Neural progenitor cell (in vitro differentiated cells): ENCODE results near the gene EPN1. TPM values are rescaled to one million over a fixed set of nuclear protein-coding genes. Genes with fewer than 3 reads are reported as not detected.

ENCODE experiments used
- DNase-seq: peaks from one replicate; pipeline ENCODE4 v3.0.0-alpha.2; 2016; ENCODE audit warnings: low spot score
- H2AFZ ChIP-seq: fragments of 200-600 bp; sonication (generic); replicated peaks from 2 replicates; pipeline ENCODE4 v1.6.1; 2016; ENCODE audit warnings: antibody characterized with exemption
- H3F3A ChIP-seq: fragments of 200-600 bp; sonication (generic); 2 replicates; pipeline ENCODE4 v1.6.1; 2016; ENCODE audit warnings: antibody characterized with exemption, low read depth
- H3K27ac ChIP-seq: fragments of 200-600 bp; sonication (generic); 2 replicates; pipeline ENCODE4 v1.5.1; 2016; ENCODE audit warnings: mild to moderate bottlenecking
- H3K27me3 ChIP-seq: fragments of 200-600 bp; sonication (generic); 2 replicates; pipeline ENCODE4 v1.6.1; 2016; ENCODE audit warnings: mild to moderate bottlenecking, moderate library complexity
- H3K36me3 ChIP-seq: fragments of 200-600 bp; sonication (generic); 2 replicates; pipeline ENCODE4 v1.5.1; 2016
- H3K4me1 ChIP-seq: fragments of 200-600 bp; sonication (generic); 2 replicates; pipeline ENCODE4 v1.6.1; 2016; ENCODE audit warnings: mixed run types
- H3K4me2 ChIP-seq: fragments of 200-600 bp; sonication (generic); 2 replicates; pipeline ENCODE4 v1.6.1; 2016
- H3K4me3 ChIP-seq: fragments of 200-600 bp; sonication (generic); 2 replicates; pipeline ENCODE4 v1.5.1; 2016
- H3K79me2 ChIP-seq: fragments of 200-600 bp; sonication (generic); 2 replicates; pipeline ENCODE4 v1.6.1; 2016; ENCODE audit warnings: low read depth
- H3K9ac ChIP-seq: fragments of 200-600 bp; sonication (generic); 2 replicates; pipeline ENCODE4 v1.6.1; 2016
- H3K9me3 ChIP-seq: fragments of 200-600 bp; sonication (generic); 2 replicates; pipeline ENCODE4 v1.5.1; 2016; ENCODE audit warnings: low read depth
- H4K20me1 ChIP-seq: fragments of 200-600 bp; sonication (generic); 2 replicates; pipeline ENCODE4 v1.6.1; 2016; ENCODE audit warnings: low read depth
- H3K27ac Mint-ChIP-seq: 3 replicates; pipeline ENCODE4 v1.8.0; 2021; ENCODE audit warnings: mixed read lengths
- H3K27me3 Mint-ChIP-seq: 2 replicates; pipeline ENCODE4 v1.8.0; 2022; ENCODE audit warnings: low read depth, mild to moderate bottlenecking, inconsistent platforms, moderate library complexity, mixed read lengths; ENCODE audit not compliant: insufficient read depth
- H3K36me3 Mint-ChIP-seq: 3 replicates; pipeline ENCODE4 v1.8.0; 2021; ENCODE audit warnings: mixed read lengths
- H3K4me1 Mint-ChIP-seq: 3 replicates; pipeline ENCODE4 v1.8.0; 2021; ENCODE audit warnings: mixed read lengths
- H3K4me3 Mint-ChIP-seq: 3 replicates; pipeline ENCODE4 v1.8.0; 2021; ENCODE audit warnings: mild to moderate bottlenecking, moderate library complexity, mixed read lengths
- H3K9me3 Mint-ChIP-seq: 3 replicates; pipeline ENCODE4 v1.8.0; 2020; ENCODE audit warnings: mixed read lengths
- CTCF ChIP-seq: fragments of 200-600 bp; sonication (generic); IDR thresholded peaks from 2 replicates; pipeline ENCODE4 v1.5.1; 2017; ENCODE audit warnings: antibody characterized with exemption, mild to moderate bottlenecking
- EZH2 ChIP-seq: fragments of 200-600 bp; sonication (generic); IDR thresholded peaks from 2 replicates; pipeline ENCODE4 v1.6.1; 2017; ENCODE audit warnings: antibody characterized with exemption, mild to moderate bottlenecking, moderate library complexity
- EZH2phosphoT487 ChIP-seq: fragments of 200-600 bp; sonication (generic); IDR thresholded peaks from 2 replicates; pipeline ENCODE4 v1.6.1; 2017; ENCODE audit warnings: antibody characterized with exemption
- total RNA-seq: library from RNA; depleted of rRNA; stranded (reverse); fragments of >200 nt; gene quantifications from 2 replicates; pipeline ENCODE4 v1.2.3, GENCODE V29; 2015; ENCODE audit warnings: low replicate concordance

The EPN1 gene
- total RNA-seq, 1 donor from 2014 or later = 16.1 TPM

GRCh38 chr19:55673889-55674288, 1.1 kb upstream of the EPN1 start:
- H3F3A ChIP-seq = peaks cover 46% of the 10 kb centered on the region
- peaks cover 75% of the 10 kb centered on the region for H4K20me1 ChIP-seq
- H3K4me2 ChIP-seq = peak overlapping the region; percentile 87
- H3K27me3 Mint-ChIP-seq = peaks cover 14% of the 10 kb centered on the region
- no peaks in the 10 kb centered on the region for H3K9me3 ChIP-seq
- H3K27me3 ChIP-seq = no peaks in the 10 kb centered on the region
- H3K9me3 Mint-ChIP-seq = no peaks in the 10 kb centered on the region
- DNase-seq = no peak
- H3K36me3 ChIP-seq = no peaks in the 10 kb centered on the region
- no peak overlapping the region for H3K4me3 ChIP-seq
- peak overlapping the region; percentile 81 for H3K4me3 Mint-ChIP-seq
- no peak for TF ChIP-seq EZH2phosphoT487
- no peak for TF ChIP-seq EZH2
- TF ChIP-seq CTCF = no peak
- H3K27ac ChIP-seq = peak overlapping the region; percentile 20
- peaks cover 83% of the 10 kb centered on the region for H3K79me2 ChIP-seq
- H3K4me1 Mint-ChIP-seq = peaks cover 36% of the 10 kb centered on the region
- H2AFZ ChIP-seq = no peak overlapping the region
- H3K4me1 ChIP-seq = peaks cover 19% of the 10 kb centered on the region
- H3K9ac ChIP-seq = no peak overlapping the region
- peaks cover 18% of the 10 kb centered on the region for H3K36me3 Mint-ChIP-seq
- peak overlapping the region; percentile 29 for H3K27ac Mint-ChIP-seq

- Histone ChIP-seq H3K36me3 (no peaks in the 10 kb centered on the region), H3K27ac (peak overlapping the region; percentile 56), H3K4me2 (peak overlapping the region; percentile 87), H3K9ac (no peak overlapping the region), H3K79me2 (peaks cover 87% of the 10 kb centered on the region), H3K27me3 (no peaks in the 10 kb centered on the region), H4K20me1 (peaks cover 70% of the 10 kb centered on the region), H3F3A (peaks cover 46% of the 10 kb centered on the region), H2AFZ (no peak overlapping the region), H3K9me3 (no peaks in the 10 kb centered on the region), H3K4me3 (peak overlapping the region; percentile 70), H3K4me1 (peaks cover 19% of the 10 kb centered on the region)
- Mint-ChIP-seq H3K4me1 (peaks cover 36% of the 10 kb centered on the region), H3K36me3 (peaks cover 18% of the 10 kb centered on the region), H3K9me3 (no peaks in the 10 kb centered on the region), H3K27ac (peak overlapping the region; percentile 85), H3K27me3 (peaks cover 12% of the 10 kb centered on the region), H3K4me3 (peak overlapping the region; percentile 85)
- no peak for TF ChIP-seq CTCF
- no peak for TF ChIP-seq EZH2
- no peak for TF ChIP-seq EZH2phosphoT487
- DNase-seq = peak; percentile 31
Measured at GRCh38 chr19:55674459-55674840, 576 bp upstream of the EPN1 start.

- Histone ChIP-seq H3K79me2 (peaks cover 76% of the 10 kb centered on the region), H3K27me3 (no peaks in the 10 kb centered on the region), H3K4me2 (peak overlapping the region; percentile 83), H3F3A (peaks cover 35% of the 10 kb centered on the region), H3K27ac (no peak overlapping the region), H3K9ac (peak overlapping the region; percentile 84), H3K4me3 (peak overlapping the region; percentile 70), H3K36me3 (no peaks in the 10 kb centered on the region), H3K9me3 (no peaks in the 10 kb centered on the region), H4K20me1 (peaks cover 57% of the 10 kb centered on the region), H2AFZ (peak overlapping the region; percentile 23), H3K4me1 (peaks cover 19% of the 10 kb centered on the region)
- TF ChIP-seq EZH2phosphoT487 = no peak
- no peak for TF ChIP-seq CTCF
- no peak for TF ChIP-seq EZH2
- Mint-ChIP-seq H3K36me3 (peaks cover 18% of the 10 kb centered on the region), H3K27me3 (peaks cover 9% of the 10 kb centered on the region), H3K9me3 (no peaks in the 10 kb centered on the region), H3K4me3 (peak overlapping the region; percentile 98), H3K4me1 (peaks cover 33% of the 10 kb centered on the region), H3K27ac (peak overlapping the region; percentile 78)
- no peak for DNase-seq
Measured at GRCh38 chr19:55675661-55676354, 782 bp downstream of the EPN1 start.
